ENCODE results near the gene HECTD1. TPM values are rescaled to one million over a fixed set of nuclear protein-coding genes. Genes with fewer than 3 reads are reported as not detected.

Gene HECTD1
- polyA plus RNA-seq, 1 experiment: 121 TPM

DNA sequence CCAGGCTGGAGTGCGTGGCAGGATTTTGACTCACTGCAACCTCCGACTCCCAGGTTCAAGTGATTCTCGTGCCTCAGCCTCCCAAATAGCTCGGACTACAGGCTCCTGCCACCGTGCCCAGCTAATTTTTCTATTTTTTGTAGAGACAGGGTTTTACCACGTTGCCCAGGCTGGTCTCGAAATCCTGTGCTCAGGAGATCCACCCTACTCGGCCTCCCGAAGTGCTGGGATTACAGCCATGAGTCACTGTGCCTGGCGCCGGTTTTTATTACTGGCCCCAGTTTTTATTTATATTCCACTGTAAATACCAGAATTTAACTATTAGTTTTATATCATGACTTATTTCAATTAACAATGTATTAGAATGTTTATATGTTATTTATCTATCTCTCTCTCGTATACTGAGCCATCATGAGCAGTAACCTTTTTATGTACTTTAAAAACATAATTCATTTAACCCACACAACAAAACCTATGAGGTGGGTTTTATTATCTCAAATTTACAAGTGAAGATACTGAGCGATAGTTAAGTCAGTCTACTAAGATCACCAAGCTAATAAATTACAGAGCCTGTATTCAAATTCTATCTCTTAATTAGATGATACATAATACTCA lies 47.8 kb downstream of the HECTD1 start:
- H3K9me3 ChIP-seq (ENCODE audit: control insufficient read depth, insufficient read depth, low read length): no peaks in the 10 kb centered on the region
- peak overlapping the region; percentile 68 for H3K27ac ChIP-seq (ENCODE audit: low read depth, low read length)
- no peaks in the 10 kb centered on the region for H3K27me3 ChIP-seq (ENCODE audit: control insufficient read depth, insufficient read depth, low read length)
- ChIA-PET CTCF (no interaction called here), POLR2A (no interaction called here)
- DNase-seq (ENCODE audit: low read depth, low spot score): no peak
- no peak overlapping the region for H3K4me3 ChIP-seq (ENCODE audit: low read depth, low read length)
- TF ChIP-seq, protein P1, sequence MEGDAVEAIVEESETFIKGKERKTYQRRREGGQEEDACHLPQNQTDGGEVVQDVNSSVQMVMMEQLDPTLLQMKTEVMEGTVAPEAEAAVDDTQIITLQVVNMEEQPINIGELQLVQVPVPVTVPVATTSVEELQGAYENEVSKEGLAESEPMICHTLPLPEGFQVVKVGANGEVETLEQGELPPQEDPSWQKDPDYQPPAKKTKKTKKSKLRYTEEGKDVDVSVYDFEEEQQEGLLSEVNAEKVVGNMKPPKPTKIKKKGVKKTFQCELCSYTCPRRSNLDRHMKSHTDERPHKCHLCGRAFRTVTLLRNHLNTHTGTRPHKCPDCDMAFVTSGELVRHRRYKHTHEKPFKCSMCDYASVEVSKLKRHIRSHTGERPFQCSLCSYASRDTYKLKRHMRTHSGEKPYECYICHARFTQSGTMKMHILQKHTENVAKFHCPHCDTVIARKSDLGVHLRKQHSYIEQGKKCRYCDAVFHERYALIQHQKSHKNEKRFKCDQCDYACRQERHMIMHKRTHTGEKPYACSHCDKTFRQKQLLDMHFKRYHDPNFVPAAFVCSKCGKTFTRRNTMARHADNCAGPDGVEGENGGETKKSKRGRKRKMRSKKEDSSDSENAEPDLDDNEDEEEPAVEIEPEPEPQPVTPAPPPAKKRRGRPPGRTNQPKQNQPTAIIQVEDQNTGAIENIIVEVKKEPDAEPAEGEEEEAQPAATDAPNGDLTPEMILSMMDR (IDR thresholded peaks at IDR 0.05; ENCODE audit: low read depth, low read length): no peak

DNA sequence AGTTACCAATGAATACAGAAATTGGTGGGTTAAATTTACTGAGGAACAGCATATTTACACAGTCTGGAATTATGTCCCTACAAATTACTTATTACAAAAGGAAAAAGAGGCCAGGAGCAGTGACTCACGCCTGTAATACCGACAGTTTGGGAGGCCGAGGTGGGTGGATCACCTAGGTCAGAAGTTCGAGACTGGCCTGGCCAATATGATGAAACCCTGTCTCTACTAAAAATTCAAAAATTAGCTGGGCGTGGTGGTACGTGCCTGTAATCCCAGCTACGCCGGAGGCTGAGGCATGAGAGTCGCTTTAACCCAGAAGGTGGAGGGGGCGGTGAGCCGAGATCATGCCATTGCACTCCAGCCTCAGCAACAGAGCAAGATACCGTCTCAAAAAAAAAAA lies 52.6 kb downstream of the HECTD1 start:
- Histone ChIP-seq H3K9me3 (ENCODE audit: control insufficient read depth, insufficient read depth, low read length) (no peaks in the 10 kb centered on the region), H3K4me3 (ENCODE audit: low read depth, low read length) (no peak overlapping the region), H3K27ac (ENCODE audit: low read depth, low read length) (no peak overlapping the region), H3K27me3 (ENCODE audit: control insufficient read depth, insufficient read depth, low read length) (no peaks in the 10 kb centered on the region)
- no peak for DNase-seq (ENCODE audit: low read depth, low spot score)
- ChIA-PET CTCF (no interaction called here), POLR2A (interaction anchor here (0.7 kb wide), 1 partner anchor 45 kb away, joined by 5 read pairs; no protein-coding TSS in a partner anchor)
- TF ChIP-seq, protein P1 (IDR thresholded peaks at IDR 0.05; ENCODE audit: low read depth, low read length): no peak

DNA sequence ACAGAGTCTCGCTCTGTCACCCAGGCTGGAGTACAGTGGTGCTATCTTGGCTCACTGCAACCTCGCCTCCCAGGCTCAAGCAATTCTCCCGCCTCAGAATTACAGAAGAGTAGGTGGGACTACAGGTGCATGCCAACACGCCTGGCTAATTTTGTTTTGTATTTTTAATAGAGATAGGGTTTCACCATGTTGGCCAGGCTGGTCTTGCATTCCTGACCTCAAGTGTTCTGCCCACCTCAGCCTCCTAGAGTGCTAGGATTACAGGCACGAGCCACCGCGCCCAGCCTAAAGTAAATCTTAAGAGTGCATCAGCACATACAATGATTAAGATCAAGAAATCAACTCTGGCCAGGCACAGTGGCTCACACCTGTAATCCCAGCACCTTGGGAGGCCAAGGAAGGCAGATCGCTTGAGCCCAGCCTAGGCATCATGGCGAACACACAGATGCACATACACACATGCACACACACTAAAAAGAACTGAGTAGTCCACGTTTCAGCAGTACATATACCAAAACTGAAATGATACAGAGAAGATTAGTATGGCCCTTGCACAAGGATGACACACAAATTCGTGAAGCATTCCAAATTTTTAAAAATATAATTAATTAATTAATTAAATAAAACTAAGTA lies 65.0 kb downstream of the HECTD1 start:
- DNase-seq (ENCODE audit: low read depth, low spot score): no peak
- H3K4me3 ChIP-seq (ENCODE audit: low read depth, low read length): no peak overlapping the region
- ChIA-PET CTCF (no interaction called here), POLR2A (no interaction called here)
- no peaks in the 10 kb centered on the region for H3K27me3 ChIP-seq (ENCODE audit: control insufficient read depth, insufficient read depth, low read length)
- H3K9me3 ChIP-seq (ENCODE audit: control insufficient read depth, insufficient read depth, low read length): no peaks in the 10 kb centered on the region
- TF ChIP-seq, protein P1 (IDR thresholded peaks at IDR 0.05; ENCODE audit: low read depth, low read length): no peak
- H3K27ac ChIP-seq (ENCODE audit: low read depth, low read length): no peak overlapping the region

DNA sequence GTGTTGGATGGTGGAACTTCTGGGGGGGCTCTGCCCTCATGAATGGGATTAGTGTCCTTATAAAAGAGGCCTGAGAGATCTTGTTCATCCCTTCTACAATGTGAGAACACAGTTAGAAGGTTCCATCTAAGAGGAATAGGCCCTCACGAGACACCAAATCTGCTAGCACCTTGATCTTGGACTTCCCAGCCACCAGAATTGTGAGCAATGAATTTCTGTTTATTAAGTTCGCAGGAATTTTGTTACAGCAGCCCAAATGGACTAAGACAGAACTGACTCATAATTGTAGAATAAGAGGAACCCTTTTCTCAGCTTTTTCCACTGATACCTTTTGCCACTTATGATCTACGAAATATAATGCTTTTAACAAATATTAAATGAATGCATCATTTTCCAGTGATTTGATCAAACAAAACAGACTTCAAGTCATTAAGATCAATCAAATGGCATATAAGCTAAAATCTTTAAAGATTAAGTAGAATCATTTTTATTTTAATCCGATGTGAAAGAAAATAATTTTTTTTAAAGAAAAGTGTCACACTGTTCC lies 68.2 kb downstream of the HECTD1 start:
- TF ChIP-seq, protein P1 (IDR thresholded peaks at IDR 0.05; ENCODE audit: low read depth, low read length): no peak
- Histone ChIP-seq H3K9me3 (ENCODE audit: control insufficient read depth, insufficient read depth, low read length) (no peaks in the 10 kb centered on the region), H3K27ac (ENCODE audit: low read depth, low read length) (no peak overlapping the region), H3K4me3 (ENCODE audit: low read depth, low read length) (no peak overlapping the region), H3K27me3 (ENCODE audit: control insufficient read depth, insufficient read depth, low read length) (no peaks in the 10 kb centered on the region)
- no peak for DNase-seq (ENCODE audit: low read depth, low spot score)
- POLR2A ChIA-PET: interaction anchor here (0.6 kb wide), 1 partner anchor 104 kb away, joined by 3 read pairs; no protein-coding TSS in a partner anchor
- CTCF ChIA-PET: no interaction called here

DNA sequence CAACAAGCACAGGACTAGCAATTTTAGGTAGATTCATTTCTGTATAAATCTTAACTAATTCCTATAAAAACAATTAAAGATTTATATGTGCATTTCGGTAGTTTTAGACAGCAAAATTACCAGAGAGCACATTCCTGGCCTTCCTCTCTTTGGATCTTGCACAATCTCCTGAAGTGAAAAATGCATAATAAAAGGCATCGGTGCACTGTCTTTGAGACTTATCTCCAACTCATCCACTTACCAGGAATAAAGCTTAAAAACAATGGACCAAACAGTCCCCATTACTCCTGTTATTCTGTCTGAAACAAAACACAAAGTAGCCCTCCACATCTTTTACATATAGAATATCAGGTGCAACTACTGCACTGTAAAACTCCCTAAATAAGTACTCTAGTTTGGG lies 69.3 kb downstream of the HECTD1 start:
- TF ChIP-seq, protein P1 (IDR thresholded peaks at IDR 0.05; ENCODE audit: low read depth, low read length): no peak
- POLR2A ChIA-PET: no interaction called here
- Histone ChIP-seq H3K9me3 (ENCODE audit: control insufficient read depth, insufficient read depth, low read length) (no peaks in the 10 kb centered on the region), H3K27ac (ENCODE audit: low read depth, low read length) (no peak overlapping the region), H3K4me3 (ENCODE audit: low read depth, low read length) (no peak overlapping the region), H3K27me3 (ENCODE audit: control insufficient read depth, insufficient read depth, low read length) (no peaks in the 10 kb centered on the region)
- CTCF ChIA-PET: no interaction called here
- no peak for DNase-seq (ENCODE audit: low read depth, low spot score)

All from AG04450 (cell line).